H9 (cell line): ENCODE results near the gene PCDHA8. TPM values are rescaled to one million over a fixed set of nuclear protein-coding genes. Genes with fewer than 3 reads are reported as not detected.

ENCODE experiments used
- DNase-seq: peaks from one replicate; pipeline ENCODE4 v3.0.0-alpha.2; 2017
- H2AFZ ChIP-seq: one replicate; pipeline ENCODE4 v1.6.1; 2013; ENCODE audit warnings: mild to moderate bottlenecking, low read length, control low read depth, moderate library complexity
- H2AK5ac ChIP-seq: 2 replicates; pipeline ENCODE4 v1.6.1; 2013; ENCODE audit warnings: low read length, control low read depth, mixed read lengths; ENCODE audit not compliant: insufficient read length
- H2BK120ac ChIP-seq: one replicate; pipeline ENCODE4 v1.6.1; 2013; ENCODE audit warnings: low read depth, mild to moderate bottlenecking, low read length, control low read depth, inconsistent platforms; ENCODE audit not compliant: poor library complexity, severe bottlenecking
- H2BK12ac ChIP-seq: 2 replicates; pipeline ENCODE4 v1.6.1; 2013; ENCODE audit warnings: low read length, control low read depth, mixed read lengths, low read depth; ENCODE audit not compliant: insufficient read length
- H2BK15ac ChIP-seq: 2 replicates; pipeline ENCODE4 v1.6.1; 2013; ENCODE audit warnings: low read depth, low read length, control low read depth
- H2BK20ac ChIP-seq: one replicate; pipeline ENCODE4 v1.6.1; 2013; ENCODE audit warnings: low read depth, mild to moderate bottlenecking, low read length, control low read depth, inconsistent platforms; ENCODE audit not compliant: poor library complexity, severe bottlenecking
- H2BK5ac ChIP-seq: 2 replicates; pipeline ENCODE4 v1.6.1; 2013; ENCODE audit warnings: low read length, control low read depth, mixed read lengths; ENCODE audit not compliant: insufficient read length
- H3K14ac ChIP-seq: 2 replicates; pipeline ENCODE4 v1.6.1; 2013; ENCODE audit warnings: low read length, control low read depth; ENCODE audit not compliant: insufficient read depth
- H3K18ac ChIP-seq: 2 replicates; pipeline ENCODE4 v1.6.1; 2013; ENCODE audit warnings: low read depth, mild to moderate bottlenecking, mixed read lengths, low read length, control low read depth; ENCODE audit not compliant: insufficient read length
- H3K23ac ChIP-seq: 2 replicates; pipeline ENCODE4 v1.6.1; 2013; ENCODE audit warnings: low read length, control low read depth, mixed read lengths, low read depth; ENCODE audit not compliant: insufficient read length
- H3K23me2 ChIP-seq: 2 replicates; pipeline ENCODE4 v1.6.1; 2013; ENCODE audit warnings: low read depth, mild to moderate bottlenecking, mixed read lengths, low read length, control low read depth; ENCODE audit not compliant: insufficient read length, poor library complexity, severe bottlenecking
- H3K27ac ChIP-seq: 2 replicates; pipeline ENCODE4 v1.5.1; 2013; ENCODE audit warnings: low read length, control low read depth, mixed read lengths, low read depth; ENCODE audit not compliant: insufficient read length
- H3K27me3 ChIP-seq: 2 replicates; pipeline ENCODE4 v1.6.1; 2013; ENCODE audit warnings: low read length, control low read depth, inconsistent platforms; ENCODE audit not compliant: insufficient read depth
- H3K4ac ChIP-seq: 2 replicates; pipeline ENCODE4 v1.6.1; 2013; ENCODE audit warnings: low read depth, mild to moderate bottlenecking, control low read depth, inconsistent platforms, low read length, moderate library complexity
- H3K4me1 ChIP-seq: 2 replicates; pipeline ENCODE4 v1.6.1; 2013; ENCODE audit warnings: low read length, control low read depth, inconsistent platforms; ENCODE audit not compliant: insufficient read depth
- H3K4me2 ChIP-seq: 2 replicates; pipeline ENCODE4 v1.6.1; 2013; ENCODE audit warnings: low read length, control low read depth, mixed read lengths; ENCODE audit not compliant: insufficient read length, insufficient read depth
- H3K56ac ChIP-seq: 2 replicates; pipeline ENCODE4 v1.6.1; 2013; ENCODE audit warnings: low read depth, mild to moderate bottlenecking, mixed read lengths, low read length, control low read depth; ENCODE audit not compliant: insufficient read length
- H3K79me1 ChIP-seq: 2 replicates; pipeline ENCODE4 v1.6.1; 2013; ENCODE audit warnings: low read depth, mild to moderate bottlenecking, moderate library complexity, low read length, control low read depth, inconsistent platforms; ENCODE audit not compliant: insufficient read depth, poor library complexity, severe bottlenecking
- H3K79me2 ChIP-seq: 2 replicates; pipeline ENCODE4 v1.6.1; 2013; ENCODE audit warnings: low read length, control low read depth, inconsistent platforms; ENCODE audit not compliant: insufficient read depth
- H3K9ac ChIP-seq: 2 replicates; pipeline ENCODE4 v1.6.1; 2013; ENCODE audit warnings: low read length, control low read depth, mixed read lengths; ENCODE audit not compliant: insufficient read length; ENCODE audit errors: extremely low read depth
- H3K9me3 ChIP-seq: one replicate; pipeline ENCODE4 v1.6.1; 2013; ENCODE audit warnings: low read depth, low read length, inconsistent platforms; ENCODE audit not compliant: control insufficient read depth
- H3T11ph ChIP-seq: one replicate; pipeline ENCODE4 v1.6.1; 2013; ENCODE audit warnings: mild to moderate bottlenecking, low read length, control low read depth, inconsistent platforms
- H4K20me1 ChIP-seq: one replicate; pipeline ENCODE4 v1.6.1; 2013; ENCODE audit not compliant: control insufficient read depth, insufficient read length, insufficient read depth
- H4K5ac ChIP-seq: 2 replicates; pipeline ENCODE4 v1.6.1; 2013; ENCODE audit warnings: low read depth, mild to moderate bottlenecking, mixed read lengths, low read length, control low read depth; ENCODE audit not compliant: insufficient read length
- H4K8ac ChIP-seq: replicated peaks from 2 replicates; pipeline ENCODE4 v1.6.1; 2013; ENCODE audit warnings: low read length, control low read depth, mixed read lengths, low read depth; ENCODE audit not compliant: insufficient read length
- H4K91ac ChIP-seq: 2 replicates; pipeline ENCODE4 v1.6.1; 2013; ENCODE audit warnings: low read depth, mild to moderate bottlenecking, moderate library complexity, mixed read lengths, low read length, control low read depth; ENCODE audit not compliant: insufficient read length
- H3K27ac Mint-ChIP-seq, 3 experiments: 2 replicates in 2 of 3; 3 replicates in 1 of 3; pipeline ENCODE4 v1.8.0; 2020 to 2021; ENCODE audit warnings: mixed read lengths in 3 of 3, mild to moderate bottlenecking in 1 of 3, moderate library complexity in 1 of 3
- H3K27me3 Mint-ChIP-seq: 2 replicates; pipeline ENCODE4 v1.8.0; 2021; ENCODE audit warnings: low read depth, mild to moderate bottlenecking, moderate library complexity, mixed read lengths
- H3K36me3 Mint-ChIP-seq, 3 experiments: 2 replicates in 2 of 3; 3 replicates in 1 of 3; pipeline ENCODE4 v1.8.0; 2020 to 2021; ENCODE audit warnings: low read depth in 3 of 3, mixed read lengths in 3 of 3; ENCODE audit not compliant: insufficient read depth in 1 of 3
- H3K4me1 Mint-ChIP-seq, 2 experiments: 2 replicates each; pipeline ENCODE4 v1.8.0; 2020; ENCODE audit warnings: mixed read lengths in 2 of 2
- H3K4me3 Mint-ChIP-seq, 2 experiments: 2 replicates in 1 of 2; 3 replicates in 1 of 2; pipeline ENCODE4 v1.8.0; 2020 to 2021; ENCODE audit warnings: mild to moderate bottlenecking in 2 of 2, mixed read lengths in 2 of 2, moderate library complexity in 1 of 2
- H3K9me3 Mint-ChIP-seq, 2 experiments: 2 replicates in 1 of 2; 3 replicates in 1 of 2; pipeline ENCODE4 v1.8.0; 2020; ENCODE audit warnings: mild to moderate bottlenecking in 2 of 2, mixed read lengths in 2 of 2, moderate library complexity in 1 of 2
- WGBS: extraction: QIAGEN DNeasy Blood & Tissue Kit; methylation state at CpG from one replicate; pipeline ENCODE4 v1.1.7; 2013; ENCODE audit warnings: missing lambda C conversion rate, low lambda C conversion rate, mixed read lengths; ENCODE audit not compliant: insufficient read length; ENCODE audit errors: extremely low coverage; 5-methylcytosine and 5-hydroxymethylcytosine counted together
- total RNA-seq: library from RNA; stranded (reverse); gene quantifications from 2 replicates; pipeline ENCODE4 v1.2.1, GENCODE V29; 2021
- TF ChIP-seq, protein P1 (sequence below): fragments of 200-600 bp; sonication (generic); conservative IDR thresholded peaks from 3 replicates; pipeline ENCODE4 v1.8.0; 2021; ENCODE audit warnings: antibody characterized with exemption, mild to moderate bottlenecking

The PCDHA8 gene
- total RNA-seq, 1 experiment from 2014 or later, result 0.57 TPM

- Histone ChIP-seq H2BK12ac (no peak overlapping the region), H3K56ac (no peak overlapping the region), H3K9ac (no peak overlapping the region), H3K27ac (no peak overlapping the region), H3K27me3 (no peaks in the 10 kb centered on the region), H4K20me1 (no peaks in the 10 kb centered on the region), H2BK5ac (no peak overlapping the region), H3K79me1 (no peaks in the 10 kb centered on the region), H3K9me3 (no peaks in the 10 kb centered on the region), H3K79me2 (peaks cover 2% of the 10 kb centered on the region; the same call in 1 of the 2 replicates), H2AK5ac (no peak overlapping the region), H3T11ph (no peak overlapping the region), H3K4me1 (no peaks in the 10 kb centered on the region), H3K18ac (no peak overlapping the region), H4K8ac (no peak overlapping the region), H4K91ac (no peak overlapping the region), H3K4me2 (no peak overlapping the region), H3K4ac (no peak overlapping the region), H2BK15ac (no peak overlapping the region), H2BK20ac (no peak overlapping the region), H2AFZ (no peak overlapping the region), H3K23me2 (peaks cover 2% of the 10 kb centered on the region), H2BK120ac (no peak overlapping the region), H3K23ac (no peak overlapping the region), H4K5ac (no peak overlapping the region), H3K14ac (no peak overlapping the region)
- Mint-ChIP-seq H3K27ac (no peak overlapping the region), H3K27me3 (no peaks in the 10 kb centered on the region), H3K4me3 (peak overlapping the region in 1 of 2 experiments; percentile 33; a peak in 2 of 5 replicates), H3K9me3 (no peaks in the 10 kb centered on the region), H3K4me1 (no peaks in the 10 kb centered on the region; a peak in 1 of 4 replicates), H3K36me3 (peaks cover 4 to 8% (median 4%) of the 10 kb centered on the region in 3 experiments)
- peak; percentile 59 for DNase-seq
- no CpG with 5 or more reads among the region's 12 CpGs for WGBS
- TF ChIP-seq, protein P1, sequence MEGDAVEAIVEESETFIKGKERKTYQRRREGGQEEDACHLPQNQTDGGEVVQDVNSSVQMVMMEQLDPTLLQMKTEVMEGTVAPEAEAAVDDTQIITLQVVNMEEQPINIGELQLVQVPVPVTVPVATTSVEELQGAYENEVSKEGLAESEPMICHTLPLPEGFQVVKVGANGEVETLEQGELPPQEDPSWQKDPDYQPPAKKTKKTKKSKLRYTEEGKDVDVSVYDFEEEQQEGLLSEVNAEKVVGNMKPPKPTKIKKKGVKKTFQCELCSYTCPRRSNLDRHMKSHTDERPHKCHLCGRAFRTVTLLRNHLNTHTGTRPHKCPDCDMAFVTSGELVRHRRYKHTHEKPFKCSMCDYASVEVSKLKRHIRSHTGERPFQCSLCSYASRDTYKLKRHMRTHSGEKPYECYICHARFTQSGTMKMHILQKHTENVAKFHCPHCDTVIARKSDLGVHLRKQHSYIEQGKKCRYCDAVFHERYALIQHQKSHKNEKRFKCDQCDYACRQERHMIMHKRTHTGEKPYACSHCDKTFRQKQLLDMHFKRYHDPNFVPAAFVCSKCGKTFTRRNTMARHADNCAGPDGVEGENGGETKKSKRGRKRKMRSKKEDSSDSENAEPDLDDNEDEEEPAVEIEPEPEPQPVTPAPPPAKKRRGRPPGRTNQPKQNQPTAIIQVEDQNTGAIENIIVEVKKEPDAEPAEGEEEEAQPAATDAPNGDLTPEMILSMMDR, result peak; percentile 75
Measured at GRCh38 chr5:140882591-140882899, 41.6 kb downstream of the PCDHA8 start.
